ENCODE results near the gene WNT7B.

GRCh38 chr22:45928726-45929368 lies 48.1 kb downstream of the WNT7B start:
- TF ChIP-seq CTCF (IDR thresholded peaks at IDR 0.05) (no peak), EZH2 (IDR thresholded peaks at IDR 0.05) (no peak)

All from neural progenitor cell (in vitro differentiated cells).